ENCODE results near the gene KRT2.

DNA sequence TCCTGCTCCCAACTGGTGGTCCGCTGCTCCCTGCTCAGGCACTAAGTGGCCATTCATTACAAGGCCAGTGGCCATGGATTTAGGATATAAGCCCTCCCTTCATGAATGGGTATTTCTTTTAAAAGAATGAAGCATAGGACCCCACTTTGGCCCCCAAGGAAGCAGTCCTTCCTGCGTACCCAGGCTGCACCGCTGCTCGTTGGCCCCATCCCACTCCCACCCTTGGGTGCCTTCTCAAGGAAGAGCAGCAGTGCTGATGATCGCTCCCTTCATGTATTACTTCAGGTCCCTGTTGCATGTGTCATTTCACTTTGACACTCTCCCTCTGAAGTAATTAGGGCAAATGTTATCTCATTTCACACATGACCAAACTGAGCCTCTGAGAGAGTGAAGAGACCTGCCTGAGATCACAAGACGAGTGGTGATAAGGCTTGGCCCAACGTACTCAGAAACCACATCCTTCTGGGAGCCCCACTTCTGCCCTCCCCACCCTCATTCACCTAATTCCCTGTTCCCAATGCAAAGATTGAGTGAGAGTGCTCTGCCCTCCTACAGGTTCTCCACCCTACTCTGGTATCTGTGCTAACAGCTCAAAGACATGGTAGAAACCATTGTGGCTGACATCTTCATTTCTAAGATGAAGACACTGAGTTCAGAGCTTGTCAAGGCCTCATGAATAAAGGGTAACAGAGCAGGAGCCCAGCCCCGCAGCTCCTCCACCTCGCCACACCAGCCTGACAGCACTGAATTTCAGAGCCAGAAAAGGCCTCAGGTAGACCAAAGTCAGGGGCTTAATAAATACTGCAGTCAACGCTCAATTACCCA lies 10.3 kb upstream of the KRT2 start:
- TF ChIP-seq, protein P1, sequence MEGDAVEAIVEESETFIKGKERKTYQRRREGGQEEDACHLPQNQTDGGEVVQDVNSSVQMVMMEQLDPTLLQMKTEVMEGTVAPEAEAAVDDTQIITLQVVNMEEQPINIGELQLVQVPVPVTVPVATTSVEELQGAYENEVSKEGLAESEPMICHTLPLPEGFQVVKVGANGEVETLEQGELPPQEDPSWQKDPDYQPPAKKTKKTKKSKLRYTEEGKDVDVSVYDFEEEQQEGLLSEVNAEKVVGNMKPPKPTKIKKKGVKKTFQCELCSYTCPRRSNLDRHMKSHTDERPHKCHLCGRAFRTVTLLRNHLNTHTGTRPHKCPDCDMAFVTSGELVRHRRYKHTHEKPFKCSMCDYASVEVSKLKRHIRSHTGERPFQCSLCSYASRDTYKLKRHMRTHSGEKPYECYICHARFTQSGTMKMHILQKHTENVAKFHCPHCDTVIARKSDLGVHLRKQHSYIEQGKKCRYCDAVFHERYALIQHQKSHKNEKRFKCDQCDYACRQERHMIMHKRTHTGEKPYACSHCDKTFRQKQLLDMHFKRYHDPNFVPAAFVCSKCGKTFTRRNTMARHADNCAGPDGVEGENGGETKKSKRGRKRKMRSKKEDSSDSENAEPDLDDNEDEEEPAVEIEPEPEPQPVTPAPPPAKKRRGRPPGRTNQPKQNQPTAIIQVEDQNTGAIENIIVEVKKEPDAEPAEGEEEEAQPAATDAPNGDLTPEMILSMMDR (IDR thresholded peaks at IDR 0.05) = no peak
- no peak for TF ChIP-seq POLR2A (IDR thresholded peaks at IDR 0.05)
